H9 (cell line): ENCODE results near the gene GNG3. TPM values are rescaled to one million over a fixed set of nuclear protein-coding genes. Genes with fewer than 3 reads are reported as not detected.

Experiments
- DNase-seq: peaks from one replicate; pipeline ENCODE4 v3.0.0-alpha.2; 2017
- H2AFZ ChIP-seq: one replicate; pipeline ENCODE4 v1.6.1; 2013; ENCODE audit warnings: mild to moderate bottlenecking, low read length, control low read depth, moderate library complexity
- H2AK5ac ChIP-seq: 2 replicates; pipeline ENCODE4 v1.6.1; 2013; ENCODE audit warnings: low read length, control low read depth, mixed read lengths; ENCODE audit not compliant: insufficient read length
- H2BK120ac ChIP-seq: one replicate; pipeline ENCODE4 v1.6.1; 2013; ENCODE audit warnings: low read depth, mild to moderate bottlenecking, low read length, control low read depth, inconsistent platforms; ENCODE audit not compliant: poor library complexity, severe bottlenecking
- H2BK12ac ChIP-seq: 2 replicates; pipeline ENCODE4 v1.6.1; 2013; ENCODE audit warnings: low read length, control low read depth, mixed read lengths, low read depth; ENCODE audit not compliant: insufficient read length
- H2BK15ac ChIP-seq: 2 replicates; pipeline ENCODE4 v1.6.1; 2013; ENCODE audit warnings: low read depth, low read length, control low read depth
- H2BK20ac ChIP-seq: one replicate; pipeline ENCODE4 v1.6.1; 2013; ENCODE audit warnings: low read depth, mild to moderate bottlenecking, low read length, control low read depth, inconsistent platforms; ENCODE audit not compliant: poor library complexity, severe bottlenecking
- H2BK5ac ChIP-seq: 2 replicates; pipeline ENCODE4 v1.6.1; 2013; ENCODE audit warnings: low read length, control low read depth, mixed read lengths; ENCODE audit not compliant: insufficient read length
- H3K14ac ChIP-seq: 2 replicates; pipeline ENCODE4 v1.6.1; 2013; ENCODE audit warnings: low read length, control low read depth; ENCODE audit not compliant: insufficient read depth
- H3K18ac ChIP-seq: 2 replicates; pipeline ENCODE4 v1.6.1; 2013; ENCODE audit warnings: low read depth, mild to moderate bottlenecking, mixed read lengths, low read length, control low read depth; ENCODE audit not compliant: insufficient read length
- H3K23ac ChIP-seq: 2 replicates; pipeline ENCODE4 v1.6.1; 2013; ENCODE audit warnings: low read length, control low read depth, mixed read lengths, low read depth; ENCODE audit not compliant: insufficient read length
- H3K23me2 ChIP-seq: 2 replicates; pipeline ENCODE4 v1.6.1; 2013; ENCODE audit warnings: low read depth, mild to moderate bottlenecking, mixed read lengths, low read length, control low read depth; ENCODE audit not compliant: insufficient read length, poor library complexity, severe bottlenecking
- H3K27ac ChIP-seq: 2 replicates; pipeline ENCODE4 v1.5.1; 2013; ENCODE audit warnings: low read length, control low read depth, mixed read lengths, low read depth; ENCODE audit not compliant: insufficient read length
- H3K27me3 ChIP-seq: 2 replicates; pipeline ENCODE4 v1.6.1; 2013; ENCODE audit warnings: low read length, control low read depth, inconsistent platforms; ENCODE audit not compliant: insufficient read depth
- H3K4ac ChIP-seq: 2 replicates; pipeline ENCODE4 v1.6.1; 2013; ENCODE audit warnings: low read depth, mild to moderate bottlenecking, control low read depth, inconsistent platforms, low read length, moderate library complexity
- H3K4me1 ChIP-seq: 2 replicates; pipeline ENCODE4 v1.6.1; 2013; ENCODE audit warnings: low read length, control low read depth, inconsistent platforms; ENCODE audit not compliant: insufficient read depth
- H3K4me2 ChIP-seq: 2 replicates; pipeline ENCODE4 v1.6.1; 2013; ENCODE audit warnings: low read length, control low read depth, mixed read lengths; ENCODE audit not compliant: insufficient read length, insufficient read depth
- H3K56ac ChIP-seq: 2 replicates; pipeline ENCODE4 v1.6.1; 2013; ENCODE audit warnings: low read depth, mild to moderate bottlenecking, mixed read lengths, low read length, control low read depth; ENCODE audit not compliant: insufficient read length
- H3K79me1 ChIP-seq: 2 replicates; pipeline ENCODE4 v1.6.1; 2013; ENCODE audit warnings: low read depth, mild to moderate bottlenecking, moderate library complexity, low read length, control low read depth, inconsistent platforms; ENCODE audit not compliant: insufficient read depth, poor library complexity, severe bottlenecking
- H3K79me2 ChIP-seq: 2 replicates; pipeline ENCODE4 v1.6.1; 2013; ENCODE audit warnings: low read length, control low read depth, inconsistent platforms; ENCODE audit not compliant: insufficient read depth
- H3K9ac ChIP-seq: 2 replicates; pipeline ENCODE4 v1.6.1; 2013; ENCODE audit warnings: low read length, control low read depth, mixed read lengths; ENCODE audit not compliant: insufficient read length; ENCODE audit errors: extremely low read depth
- H3K9me3 ChIP-seq: one replicate; pipeline ENCODE4 v1.6.1; 2013; ENCODE audit warnings: low read depth, low read length, inconsistent platforms; ENCODE audit not compliant: control insufficient read depth
- H3T11ph ChIP-seq: one replicate; pipeline ENCODE4 v1.6.1; 2013; ENCODE audit warnings: mild to moderate bottlenecking, low read length, control low read depth, inconsistent platforms
- H4K20me1 ChIP-seq: one replicate; pipeline ENCODE4 v1.6.1; 2013; ENCODE audit not compliant: control insufficient read depth, insufficient read length, insufficient read depth
- H4K5ac ChIP-seq: 2 replicates; pipeline ENCODE4 v1.6.1; 2013; ENCODE audit warnings: low read depth, mild to moderate bottlenecking, mixed read lengths, low read length, control low read depth; ENCODE audit not compliant: insufficient read length
- H4K8ac ChIP-seq: replicated peaks from 2 replicates; pipeline ENCODE4 v1.6.1; 2013; ENCODE audit warnings: low read length, control low read depth, mixed read lengths, low read depth; ENCODE audit not compliant: insufficient read length
- H4K91ac ChIP-seq: 2 replicates; pipeline ENCODE4 v1.6.1; 2013; ENCODE audit warnings: low read depth, mild to moderate bottlenecking, moderate library complexity, mixed read lengths, low read length, control low read depth; ENCODE audit not compliant: insufficient read length
- H3K27ac Mint-ChIP-seq, 3 experiments: 2 replicates in 2 of 3; 3 replicates in 1 of 3; pipeline ENCODE4 v1.8.0; 2020 to 2021; ENCODE audit warnings: mixed read lengths in 3 of 3, mild to moderate bottlenecking in 1 of 3, moderate library complexity in 1 of 3
- H3K27me3 Mint-ChIP-seq: 2 replicates; pipeline ENCODE4 v1.8.0; 2021; ENCODE audit warnings: low read depth, mild to moderate bottlenecking, moderate library complexity, mixed read lengths
- H3K36me3 Mint-ChIP-seq, 3 experiments: 2 replicates in 2 of 3; 3 replicates in 1 of 3; pipeline ENCODE4 v1.8.0; 2020 to 2021; ENCODE audit warnings: low read depth in 3 of 3, mixed read lengths in 3 of 3; ENCODE audit not compliant: insufficient read depth in 1 of 3
- H3K4me1 Mint-ChIP-seq, 2 experiments: 2 replicates each; pipeline ENCODE4 v1.8.0; 2020; ENCODE audit warnings: mixed read lengths in 2 of 2
- H3K4me3 Mint-ChIP-seq, 2 experiments: 2 replicates in 1 of 2; 3 replicates in 1 of 2; pipeline ENCODE4 v1.8.0; 2020 to 2021; ENCODE audit warnings: mild to moderate bottlenecking in 2 of 2, mixed read lengths in 2 of 2, moderate library complexity in 1 of 2
- H3K9me3 Mint-ChIP-seq, 2 experiments: 2 replicates in 1 of 2; 3 replicates in 1 of 2; pipeline ENCODE4 v1.8.0; 2020; ENCODE audit warnings: mild to moderate bottlenecking in 2 of 2, mixed read lengths in 2 of 2, moderate library complexity in 1 of 2
- CTCF ChIP-seq: fragments of 200-600 bp; sonication (generic); conservative IDR thresholded peaks from 3 replicates; pipeline ENCODE4 v1.8.0; 2021; ENCODE audit warnings: antibody characterized with exemption, mild to moderate bottlenecking
- WGBS: extraction: QIAGEN DNeasy Blood & Tissue Kit; methylation state at CpG from one replicate; pipeline ENCODE4 v1.1.7; 2013; ENCODE audit warnings: missing lambda C conversion rate, low lambda C conversion rate, mixed read lengths; ENCODE audit not compliant: insufficient read length; ENCODE audit errors: extremely low coverage; 5-methylcytosine and 5-hydroxymethylcytosine counted together
- total RNA-seq: library from RNA; stranded (reverse); gene quantifications from 2 replicates; pipeline ENCODE4 v1.2.1, GENCODE V29; 2021

Gene GNG3
- total RNA-seq, 1 experiment from 2014 or later, result 3.2 TPM

- Mint-ChIP-seq H3K4me3 (peak within 1 kb of the TSS; percentile 94 to 99), H3K27ac (peak within 1 kb of the TSS; percentile 96 to 98 (median 97)), H3K27me3 (no peaks in the 10 kb centered on the region; the same call in 1 of the 2 replicates), H3K9me3 (no peaks in the 10 kb centered on the region; a peak in 1 of 5 replicates), H3K4me1 (peaks cover 17 to 21% of the 10 kb centered on the region in 2 experiments), H3K36me3 (peaks cover 29 to 57% (median 29%) of the 10 kb centered on the region in 3 experiments)
- Histone ChIP-seq H3K27me3 (no peaks in the 10 kb centered on the region), H3K23me2 (peaks cover 14% of the 10 kb centered on the region), H3K56ac (no peak within 1 kb of the TSS), H3K79me2 (peaks cover 3% of the 10 kb centered on the region; the same call in 1 of the 2 replicates), H3K9me3 (no peaks in the 10 kb centered on the region), H3K27ac (no peak within 1 kb of the TSS), H2BK120ac (no peak within 1 kb of the TSS), H3K4me1 (peaks cover 2% of the 10 kb centered on the region; the same call in 1 of the 2 replicates), H3K23ac (no peak within 1 kb of the TSS), H3K9ac (peak within 1 kb of the TSS; percentile 95), H2BK12ac (no peak within 1 kb of the TSS), H3K4me2 (peak within 1 kb of the TSS; percentile 86), H3K14ac (peak within 1 kb of the TSS; percentile 74), H3T11ph (no peak within 1 kb of the TSS), H3K18ac (peak within 1 kb of the TSS; percentile 51), H2AK5ac (no peak within 1 kb of the TSS), H3K79me1 (no peaks in the 10 kb centered on the region), H4K5ac (no peak within 1 kb of the TSS), H4K20me1 (no peaks in the 10 kb centered on the region), H2BK5ac (no peak within 1 kb of the TSS), H2BK20ac (no peak within 1 kb of the TSS), H2BK15ac (no peak within 1 kb of the TSS), H4K91ac (no peak within 1 kb of the TSS), H2AFZ (no peak within 1 kb of the TSS), H3K4ac (no peak within 1 kb of the TSS), H4K8ac (no peak within 1 kb of the TSS)
- TF ChIP-seq CTCF, result no peak
- WGBS, result no CpG with 5 or more reads among the region's 47 CpGs
- peak; percentile 92 for DNase-seq
Measured at GRCh38 chr11:62665075-62665598, 42.3 kb upstream of the GNG3 start, which contains the start of the genes C11orf98 and CSKMT. TSS of gene C11orf98 (minus strand) at chr11:62665210. CDS start at chr11:62665169, 41 bp downstream. TSS of gene CSKMT (plus strand) at chr11:62665312. CDS start at chr11:62665880, 568 bp downstream.
